Peyer's patch (tissue), 4 donors: ENCODE results near the gene TDRD12.
"Not testable (repeated sequence)": the region's sequence is repeated elsewhere in the genome, so short reads cannot be mapped to it uniquely, and the experiment has no call there.

ENCODE experiments used
- POLR2A ChIP-seq, 2 donors: fragments of 450-650 bp; IDR thresholded peaks; one replicate each; pipeline ENCODE4 v1.5.1; 2017; ENCODE audit warnings: antibody characterized with exemption in 2 of 2, mild to moderate bottlenecking in 2 of 2, moderate library complexity in 2 of 2
- TF ChIP-seq, protein P1 (sequence below), 6 experiments: fragments of 450-650 bp in 4 of 6; fragments of 200-600 bp in 2 of 6; sonication (generic) in 1 of 6; IDR thresholded peaks; one replicate each; pipeline ENCODE4 v1.5.1; 2017 to 2019; ENCODE audit warnings: antibody characterized with exemption in 6 of 6, mild to moderate bottlenecking in 3 of 6, moderate library complexity in 1 of 6

DNA sequence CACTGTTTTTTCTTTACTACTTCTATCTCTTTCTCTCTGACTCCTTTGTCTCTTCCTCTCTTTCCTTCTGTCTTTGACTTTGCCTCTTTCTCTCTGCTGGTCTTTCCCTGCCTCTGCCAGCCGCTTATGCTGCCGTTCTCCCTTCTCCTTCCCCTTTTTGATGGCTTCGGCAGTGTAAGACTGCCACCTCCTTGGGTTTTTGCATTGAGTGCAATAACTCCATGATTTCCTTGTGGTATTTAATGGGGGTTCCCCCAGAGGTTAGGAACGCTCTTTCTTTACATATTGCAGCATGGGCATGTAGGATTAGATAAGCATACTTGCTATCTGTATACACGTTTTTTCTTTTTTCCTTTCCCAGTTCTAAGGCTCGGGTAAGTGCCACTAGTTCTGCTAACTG, 24.1 kb upstream of the TDRD12 start:
- TF ChIP-seq, protein P1, sequence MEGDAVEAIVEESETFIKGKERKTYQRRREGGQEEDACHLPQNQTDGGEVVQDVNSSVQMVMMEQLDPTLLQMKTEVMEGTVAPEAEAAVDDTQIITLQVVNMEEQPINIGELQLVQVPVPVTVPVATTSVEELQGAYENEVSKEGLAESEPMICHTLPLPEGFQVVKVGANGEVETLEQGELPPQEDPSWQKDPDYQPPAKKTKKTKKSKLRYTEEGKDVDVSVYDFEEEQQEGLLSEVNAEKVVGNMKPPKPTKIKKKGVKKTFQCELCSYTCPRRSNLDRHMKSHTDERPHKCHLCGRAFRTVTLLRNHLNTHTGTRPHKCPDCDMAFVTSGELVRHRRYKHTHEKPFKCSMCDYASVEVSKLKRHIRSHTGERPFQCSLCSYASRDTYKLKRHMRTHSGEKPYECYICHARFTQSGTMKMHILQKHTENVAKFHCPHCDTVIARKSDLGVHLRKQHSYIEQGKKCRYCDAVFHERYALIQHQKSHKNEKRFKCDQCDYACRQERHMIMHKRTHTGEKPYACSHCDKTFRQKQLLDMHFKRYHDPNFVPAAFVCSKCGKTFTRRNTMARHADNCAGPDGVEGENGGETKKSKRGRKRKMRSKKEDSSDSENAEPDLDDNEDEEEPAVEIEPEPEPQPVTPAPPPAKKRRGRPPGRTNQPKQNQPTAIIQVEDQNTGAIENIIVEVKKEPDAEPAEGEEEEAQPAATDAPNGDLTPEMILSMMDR (IDR thresholded peaks at IDR 0.05): not testable (repeated sequence)
- not testable (repeated sequence) for TF ChIP-seq POLR2A (IDR thresholded peaks at IDR 0.05)
